Duodenal mucosa (tissue), 2 donors: ENCODE results near the gene RINL.

Experiments used
- H3K27ac ChIP-seq: one replicate; pipeline ENCODE4 v1.7.0; 2013; ENCODE audit warnings: low read depth, low read length
- H3K27me3 ChIP-seq, 2 donors: one replicate each; pipeline ENCODE4 v1.7.0; 2013; ENCODE audit warnings: low read length in 2 of 2, control low read depth in 1 of 2; ENCODE audit not compliant: insufficient read depth in 2 of 2, control insufficient read depth in 1 of 2
- H3K36me3 ChIP-seq, 2 donors: one replicate each; pipeline ENCODE4 v1.7.0; 2013; ENCODE audit warnings: low read length in 2 of 2, control low read depth in 1 of 2; ENCODE audit not compliant: insufficient read depth in 2 of 2, control insufficient read depth in 1 of 2
- H3K4me1 ChIP-seq, 2 donors: one replicate each; pipeline ENCODE4 v1.7.0; 2013; ENCODE audit warnings: low read length in 2 of 2, control low read depth in 1 of 2; ENCODE audit not compliant: insufficient read depth in 2 of 2, control insufficient read depth in 1 of 2
- H3K4me3 ChIP-seq, 2 donors: one replicate each; pipeline ENCODE4 v1.7.0; 2013; ENCODE audit warnings: low read length in 2 of 2, low read depth in 1 of 2
- H3K9ac ChIP-seq, 2 donors: one replicate each; pipeline ENCODE4 v1.7.0; 2013; ENCODE audit warnings: low read length in 2 of 2, low read depth in 1 of 2
- H3K9me3 ChIP-seq, 2 donors: one replicate each; pipeline ENCODE4 v1.7.0; 2013; ENCODE audit warnings: low read length in 2 of 2, control low read depth in 1 of 2; ENCODE audit not compliant: control insufficient read depth in 1 of 2

RINL gene

DNA sequence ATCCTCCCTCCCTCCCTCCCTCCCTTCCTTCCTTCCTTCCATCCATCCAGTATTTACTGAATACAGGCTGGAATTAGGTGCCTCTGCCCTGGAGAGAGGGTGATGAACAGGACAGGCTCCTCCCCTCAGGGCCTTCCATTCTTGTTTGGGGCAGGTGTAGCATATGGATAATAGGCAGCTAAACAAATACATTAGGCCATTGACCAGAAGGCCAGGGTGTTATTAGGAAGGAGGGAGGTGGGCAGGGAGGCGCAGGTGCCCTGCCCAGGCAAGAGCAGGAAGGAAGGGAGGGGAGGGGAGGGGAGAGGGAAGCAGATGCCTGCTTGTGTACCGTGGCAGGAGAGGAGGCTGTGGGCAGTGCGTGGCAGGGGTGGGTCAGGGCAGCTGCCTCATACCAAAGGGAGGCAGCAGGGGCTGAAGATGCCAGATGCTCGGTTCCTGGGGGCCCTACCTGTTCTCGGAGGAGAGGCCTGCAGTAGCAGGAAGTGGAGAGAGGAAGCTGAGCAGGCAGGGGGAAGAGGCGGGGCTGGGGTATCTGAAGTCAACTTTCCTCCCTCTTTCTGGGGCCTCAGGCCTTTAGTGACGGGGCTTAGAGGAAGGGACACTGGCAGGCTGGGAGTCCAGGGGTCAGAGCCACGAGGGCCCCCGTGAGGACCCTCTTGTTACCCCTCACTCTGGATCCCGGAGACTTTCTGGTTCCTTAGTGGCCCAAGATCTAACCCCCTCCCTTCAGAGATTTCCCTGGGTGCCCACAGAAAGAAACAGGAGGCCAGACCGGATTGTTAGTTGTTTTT is at the start of gene RINL:
TSS of gene RINL (minus strand) at position 495 of the 794 bp plus-strand sequence. CDS start 1,533 bp downstream, outside the sequence.
- Histone ChIP-seq H3K9ac (peak within 1 kb of the TSS; percentile 63 to 76), H3K27me3 (no peaks in the 10 kb centered on the region), H3K36me3 (no peaks in the 10 kb centered on the region), H3K9me3 (no peaks in the 10 kb centered on the region), H3K27ac (peak within 1 kb of the TSS; percentile 61), H3K4me1 (peaks cover 23% of the 10 kb centered on the region in 2 donors), H3K4me3 (peak within 1 kb of the TSS; percentile 17 to 71)

GRCh38 chr19:38924388-38924787 is 46.3 kb upstream of the RINL start:
- Histone ChIP-seq H3K9ac (no peak overlapping the region), H3K4me1 (peaks cover 0 to under 1% of the 10 kb centered on the region in 2 donors), H3K4me3 (no peak overlapping the region), H3K27me3 (no peaks in the 10 kb centered on the region), H3K27ac (no peak overlapping the region), H3K9me3 (no peaks in the 10 kb centered on the region), H3K36me3 (peaks cover 0 to 35% of the 10 kb centered on the region in 2 donors)

DNA sequence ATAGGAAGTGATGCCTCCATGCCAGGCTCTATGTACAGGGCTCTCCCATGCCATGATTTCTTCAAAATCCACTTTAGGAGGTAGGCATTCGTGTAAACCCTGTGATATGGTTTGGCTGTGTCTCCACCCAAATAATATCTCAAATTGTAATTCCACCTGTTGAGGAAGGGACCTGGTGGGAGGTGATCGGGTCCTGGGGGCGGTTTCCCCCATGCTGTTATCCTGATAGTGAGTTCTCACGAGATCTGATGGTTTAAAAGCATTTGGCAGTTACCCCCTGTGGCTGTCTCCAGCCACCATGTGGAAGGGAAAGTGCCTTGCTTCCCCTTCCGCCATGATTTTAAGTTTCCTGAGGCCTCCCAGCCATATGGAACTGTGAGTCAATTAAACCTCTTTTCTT is 44.4 kb upstream of the RINL start:
- H3K36me3 ChIP-seq: peaks cover 0 to 38% of the 10 kb centered on the region in 2 donors
- H3K4me3 ChIP-seq: no peak overlapping the region
- no peak overlapping the region for H3K27ac ChIP-seq

DNA sequence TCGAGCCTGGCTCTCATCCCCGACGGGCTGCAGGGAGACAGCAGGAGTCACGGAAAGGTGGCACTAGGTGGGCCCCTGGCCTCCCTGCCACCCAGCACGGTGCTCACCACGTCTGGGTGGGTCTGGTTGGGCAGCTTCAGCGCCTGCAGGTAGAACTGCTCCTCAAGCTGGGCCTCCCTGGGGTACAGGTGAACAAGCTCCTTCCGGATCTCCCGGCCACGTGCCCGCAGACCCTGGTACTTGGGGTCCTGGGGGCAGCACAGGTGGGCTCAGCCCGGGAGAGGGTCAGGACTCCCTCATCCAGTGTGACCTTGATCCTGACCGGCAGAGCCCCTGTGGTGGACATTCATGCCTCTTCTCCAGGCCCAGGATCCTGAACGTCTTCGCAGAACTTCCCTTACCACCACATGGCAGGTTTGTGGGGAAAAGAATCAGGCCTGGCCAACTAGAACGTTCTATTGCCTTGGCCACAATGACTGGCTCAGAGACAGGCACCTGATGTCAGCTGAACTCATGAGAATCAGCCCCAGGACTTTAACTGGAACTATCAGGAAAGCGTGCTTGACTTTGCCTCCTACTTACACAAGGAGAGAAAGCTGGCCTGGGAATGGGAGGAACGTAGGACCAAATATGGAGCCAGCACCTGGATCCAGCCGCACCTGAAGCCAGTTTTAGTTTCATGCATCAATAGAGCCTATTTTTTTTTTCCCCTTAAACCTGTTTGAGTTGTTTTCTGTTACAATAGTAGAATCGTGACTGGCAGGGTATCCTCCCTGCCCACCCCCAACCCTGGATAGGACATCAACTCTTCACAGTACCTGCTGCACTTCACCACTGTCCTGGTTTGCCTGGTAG is 43.6 kb upstream of the RINL start:
- Histone ChIP-seq H3K4me3 (no peak overlapping the region), H3K27ac (no peak overlapping the region), H3K27me3 (no peaks in the 10 kb centered on the region), H3K36me3 (peaks cover 0 to 38% of the 10 kb centered on the region in 2 donors), H3K9ac (no peak overlapping the region), H3K9me3 (no peaks in the 10 kb centered on the region), H3K4me1 (peaks cover 7% of the 10 kb centered on the region in 2 donors)

More for the DNA sequence above, 44.4 kb upstream of the RINL start:
- Histone ChIP-seq H3K4me1 (peaks cover 7% of the 10 kb centered on the region in 2 donors), H3K9me3 (no peaks in the 10 kb centered on the region), H3K9ac (no peak overlapping the region), H3K27me3 (no peaks in the 10 kb centered on the region)

- H3K27ac ChIP-seq: no peak overlapping the region
- H3K9ac ChIP-seq: no peak overlapping the region
- H3K27me3 ChIP-seq: no peaks in the 10 kb centered on the region
Observed at GRCh38 chr19:38920602-38921419, 42.7 kb upstream of the RINL start.

GRCh38 chr19:38919837-38920601 is 41.9 kb upstream of the RINL start:
- no peaks in the 10 kb centered on the region for H3K9me3 ChIP-seq
- H3K27ac ChIP-seq: no peak overlapping the region
- H3K4me1 ChIP-seq: peaks cover 7% of the 10 kb centered on the region in 2 donors
- no peaks in the 10 kb centered on the region for H3K27me3 ChIP-seq
- H3K9ac ChIP-seq: no peak overlapping the region
- H3K4me3 ChIP-seq: no peak overlapping the region
- peaks cover 0 to 29% of the 10 kb centered on the region in 2 donors for H3K36me3 ChIP-seq

More at GRCh38 chr19:38920602-38921419, 42.7 kb upstream of the RINL start:
- H3K9me3 ChIP-seq: no peaks in the 10 kb centered on the region
- peaks cover 7% of the 10 kb centered on the region in 2 donors for H3K4me1 ChIP-seq
- H3K4me3 ChIP-seq: no peak overlapping the region
- H3K36me3 ChIP-seq: peaks cover 0 to 34% of the 10 kb centered on the region in 2 donors

GRCh38 chr19:38918526-38918925 is 40.5 kb upstream of the RINL start:
- Histone ChIP-seq H3K36me3 (peaks cover 0 to 17% of the 10 kb centered on the region in 2 donors), H3K27ac (no peak overlapping the region), H3K27me3 (no peaks in the 10 kb centered on the region), H3K4me3 (no peak overlapping the region), H3K9ac (no peak overlapping the region), H3K9me3 (no peaks in the 10 kb centered on the region), H3K4me1 (peaks cover 7% of the 10 kb centered on the region in 2 donors)

DNA sequence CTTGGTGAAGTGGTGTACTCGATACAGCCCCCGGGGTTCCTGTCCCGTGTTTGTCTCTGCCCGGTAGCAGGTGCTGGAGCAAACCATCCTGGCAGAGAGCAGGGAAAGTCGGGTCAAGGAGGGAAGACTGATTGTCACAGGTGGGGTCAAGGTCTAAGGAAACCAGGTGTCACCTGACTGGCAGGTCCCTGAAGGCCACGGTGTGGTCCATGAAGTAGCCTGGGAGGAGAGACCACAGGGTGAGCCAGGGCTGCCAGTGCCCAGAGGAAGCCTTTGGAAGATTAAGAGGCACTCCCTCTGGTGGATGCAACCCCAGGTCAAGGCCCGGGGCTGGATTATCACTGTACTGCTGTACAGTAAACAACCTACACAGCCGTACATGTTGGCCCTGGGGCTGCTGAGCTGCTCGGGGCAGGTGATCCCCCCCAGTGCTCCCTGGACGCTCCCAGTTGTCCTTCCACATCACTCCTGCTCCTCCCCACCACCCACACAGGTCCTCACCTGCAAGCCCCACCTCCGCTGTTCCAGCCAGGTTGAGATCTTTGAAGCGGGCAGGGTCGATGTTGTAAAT is 39.9 kb upstream of the RINL start:
- Histone ChIP-seq H3K27me3 (no peaks in the 10 kb centered on the region), H3K9ac (no peak overlapping the region), H3K4me1 (peaks cover 7% of the 10 kb centered on the region in 2 donors), H3K9me3 (no peaks in the 10 kb centered on the region), H3K4me3 (no peak overlapping the region), H3K36me3 (peaks cover 0 to 17% of the 10 kb centered on the region in 2 donors), H3K27ac (no peak overlapping the region)

- Histone ChIP-seq H3K9me3 (no peaks in the 10 kb centered on the region), H3K4me1 (peaks cover 7% of the 10 kb centered on the region in 2 donors), H3K27ac (no peak overlapping the region), H3K27me3 (no peaks in the 10 kb centered on the region), H3K9ac (no peak overlapping the region), H3K36me3 (peaks cover 0 to 17% of the 10 kb centered on the region in 2 donors), H3K4me3 (no peak overlapping the region)
Observed at GRCh38 chr19:38917516-38917915, 39.4 kb upstream of the RINL start.
